ENCODE data around the gene CNBD2.

GRCh38 chr20:35991142-35991771, 22.9 kb downstream of the CNBD2 start:
- no peak for TF ChIP-seq EZH2 (IDR thresholded peaks at IDR 0.05; ENCODE audit: borderline replicate concordance, low read length)
- TF ChIP-seq CTCF (conservative IDR thresholded peaks at IDR 0.05 in 1 of 2, IDR thresholded peaks at IDR 0.05 in 1 of 2; ENCODE audit: extremely low read depth in 1 of 2, insufficient read depth in 1 of 2, low read depth in 1 of 2, low read length in 2 of 2) = peak; percentile 42 to 63
